Measurements from ENCODE around the gene SLC25A33. TPM values are rescaled to one million over a fixed set of nuclear protein-coding genes. Genes with fewer than 3 reads are reported as not detected.
A peak's percentile ranks its signal among the peaks of the same experiment; 100 is the strongest.

Gene SLC25A33
- total and polyA plus RNA-seq, 7 experiments from 2014 or later, result 2.5 to 8.0 (median 5.3) TPM

- intact Hi-C loops (cut with micrococcal nuclease), result no loop called here
- Histone ChIP-seq H3K9me3 (ENCODE audit: control insufficient read depth in 2 of 3, low read length in 3 of 3) (no peaks in the 10 kb centered on the region), H3K27ac (ENCODE audit: low read depth, low read length) (no peak overlapping the region), H3K27me3 (ENCODE audit: control insufficient read depth in 2 of 2, insufficient read depth in 2 of 2, low read length in 2 of 2) (no peaks in the 10 kb centered on the region), H3K36me3 (ENCODE audit: control insufficient read depth in 2 of 3, insufficient read depth in 3 of 3, low read length in 3 of 3) (peaks cover 0 to 3% (median 0%) of the 10 kb centered on the region in 3 experiments), H3K4me3 (ENCODE audit: low read length) (no peak overlapping the region), H3K4me1 (ENCODE audit: control insufficient read depth in 2 of 2, insufficient read depth in 2 of 2, low read length in 2 of 2) (peaks cover 11 to 27% of the 10 kb centered on the region in 2 donors)
- H3K9me3 Mint-ChIP-seq, result peaks cover 0 to 1% (median 0%) of the 10 kb centered on the region in 11 donors
- no peak for ATAC-seq
- POLR2A ChIA-PET, result interaction anchor here (0.6 to 1.0 kb wide), 2 partner anchors 122 to 142 kb away, joined by 3 to 5 read pairs; no protein-coding TSS in a partner anchor
- CTCF ChIA-PET, result no interaction called here
- peaks cover 21 to 39% (median 33%) of the 10 kb centered on the region in 7 donors for H3K4me1 Mint-ChIP-seq
- H3K4me3 Mint-ChIP-seq, result peak overlapping the region in 5 of 10 donors; percentile 9 to 54 (median 41)
- H3K27me3 Mint-ChIP-seq, result no peaks in the 10 kb centered on the region
- no peaks in the 10 kb centered on the region for H3K36me3 Mint-ChIP-seq
- DNase-seq, result no peak
- H3K27ac Mint-ChIP-seq, result peak overlapping the region in 3 of 9 donors; percentile 22 to 51 (median 38)
Observed at GRCh38 chr1:9591669-9592509, 52.6 kb downstream of the SLC25A33 start.

GRCh38 chr1:9592510-9593075, 53.3 kb downstream of the SLC25A33 start:
- H3K4me1 Mint-ChIP-seq, result peaks cover 21 to 39% (median 33%) of the 10 kb centered on the region in 7 donors
- H3K27ac ChIP-seq (ENCODE audit: low read depth, low read length), result no peak overlapping the region
- no peaks in the 10 kb centered on the region for H3K36me3 Mint-ChIP-seq
- H3K36me3 ChIP-seq (ENCODE audit: control insufficient read depth in 2 of 3, insufficient read depth in 3 of 3, low read length in 3 of 3), result peaks cover 0 to 10% (median 0%) of the 10 kb centered on the region in 3 experiments
- H3K4me3 ChIP-seq (ENCODE audit: low read length), result no peak overlapping the region
- H3K27me3 Mint-ChIP-seq, result no peaks in the 10 kb centered on the region
- H3K27me3 ChIP-seq (ENCODE audit: control insufficient read depth in 2 of 2, insufficient read depth in 2 of 2, low read length in 2 of 2), result no peaks in the 10 kb centered on the region
- ChIA-PET POLR2A (interaction anchor here (1.0 kb wide), 1 partner anchor 121 kb away, joined by 3 read pairs; no protein-coding TSS in a partner anchor), CTCF (no interaction called here)
- ATAC-seq, result no peak
- peak overlapping the region in 1 of 10 donors; percentile 34 for H3K4me3 Mint-ChIP-seq
- peaks cover 0 to 1% (median 0%) of the 10 kb centered on the region in 11 donors for H3K9me3 Mint-ChIP-seq
- no peaks in the 10 kb centered on the region for H3K9me3 ChIP-seq (ENCODE audit: control insufficient read depth in 2 of 3, low read length in 3 of 3)
- DNase-seq, result no peak
- peaks cover 11 to 27% of the 10 kb centered on the region in 2 donors for H3K4me1 ChIP-seq (ENCODE audit: control insufficient read depth in 2 of 2, insufficient read depth in 2 of 2, low read length in 2 of 2)
- intact Hi-C loops (cut with micrococcal nuclease), result no loop called here
- no peak overlapping the region for H3K27ac Mint-ChIP-seq

- H3K27me3 ChIP-seq (ENCODE audit: control insufficient read depth in 2 of 2, insufficient read depth in 2 of 2, low read length in 2 of 2), result no peaks in the 10 kb centered on the region
- H3K9me3 ChIP-seq (ENCODE audit: control insufficient read depth in 2 of 3, low read length in 3 of 3), result no peaks in the 10 kb centered on the region
- Mint-ChIP-seq H3K36me3 (no peaks in the 10 kb centered on the region), H3K4me1 (peaks cover 20 to 38% (median 32%) of the 10 kb centered on the region in 7 donors), H3K4me3 (peak overlapping the region in 1 of 10 donors; percentile 34), H3K9me3 (peaks cover 0 to under 1% (median 0%) of the 10 kb centered on the region in 11 donors), H3K27ac (peak overlapping the region in 1 of 9 donors; percentile 56), H3K27me3 (no peaks in the 10 kb centered on the region)
- no peak overlapping the region for H3K27ac ChIP-seq (ENCODE audit: low read depth, low read length)
- peaks cover 11 to 27% of the 10 kb centered on the region in 2 donors for H3K4me1 ChIP-seq (ENCODE audit: control insufficient read depth in 2 of 2, insufficient read depth in 2 of 2, low read length in 2 of 2)
- H3K36me3 ChIP-seq (ENCODE audit: control insufficient read depth in 2 of 3, insufficient read depth in 3 of 3, low read length in 3 of 3), result peaks cover 0 to 15% (median 0%) of the 10 kb centered on the region in 3 experiments
- DNase-seq (no peak), ATAC-seq (no peak)
- intact Hi-C loops (cut with micrococcal nuclease), result no loop called here
- no peak overlapping the region for H3K4me3 ChIP-seq (ENCODE audit: low read length)
- POLR2A ChIA-PET, result no interaction called here
- CTCF ChIA-PET, result no interaction called here
Observed at GRCh38 chr1:9593147-9593491, 53.9 kb downstream of the SLC25A33 start.

- H3K36me3 ChIP-seq (ENCODE audit: control insufficient read depth in 2 of 3, insufficient read depth in 3 of 3, low read length in 3 of 3), result peaks cover 0 to 19% (median 0%) of the 10 kb centered on the region in 3 experiments
- DNase-seq, result peak in 3 of 9 donors; percentile 27 to 59 (median 28)
- no peak overlapping the region for H3K27ac ChIP-seq (ENCODE audit: low read depth, low read length)
- Mint-ChIP-seq H3K27ac (peak overlapping the region in 4 of 9 donors; percentile 16 to 63 (median 55)), H3K27me3 (no peaks in the 10 kb centered on the region), H3K9me3 (no peaks in the 10 kb centered on the region), H3K4me3 (no peak overlapping the region), H3K36me3 (no peaks in the 10 kb centered on the region), H3K4me1 (peaks cover 17 to 35% (median 29%) of the 10 kb centered on the region in 7 donors)
- ChIA-PET CTCF (no interaction called here), POLR2A (no interaction called here)
- no peaks in the 10 kb centered on the region for H3K27me3 ChIP-seq (ENCODE audit: control insufficient read depth in 2 of 2, insufficient read depth in 2 of 2, low read length in 2 of 2)
- peaks cover 11 to 27% of the 10 kb centered on the region in 2 donors for H3K4me1 ChIP-seq (ENCODE audit: control insufficient read depth in 2 of 2, insufficient read depth in 2 of 2, low read length in 2 of 2)
- H3K4me3 ChIP-seq (ENCODE audit: low read length), result no peak overlapping the region
- no peaks in the 10 kb centered on the region for H3K9me3 ChIP-seq (ENCODE audit: control insufficient read depth in 2 of 3, low read length in 3 of 3)
- intact Hi-C loops (cut with micrococcal nuclease), result no loop called here
- peak; percentile 10 for ATAC-seq
Observed at GRCh38 chr1:9593492-9594465, 54.5 kb downstream of the SLC25A33 start.

GRCh38 chr1:9594471-9595155, 55.3 kb downstream of the SLC25A33 start:
- Histone ChIP-seq H3K27ac (ENCODE audit: low read depth, low read length) (no peak overlapping the region), H3K4me1 (ENCODE audit: control insufficient read depth in 2 of 2, insufficient read depth in 2 of 2, low read length in 2 of 2) (peaks cover 9 to 24% of the 10 kb centered on the region in 2 donors), H3K9me3 (ENCODE audit: control insufficient read depth in 2 of 3, low read length in 3 of 3) (no peaks in the 10 kb centered on the region), H3K36me3 (ENCODE audit: control insufficient read depth in 2 of 3, insufficient read depth in 3 of 3, low read length in 3 of 3) (peaks cover 0 to 19% (median 0%) of the 10 kb centered on the region in 3 experiments), H3K4me3 (ENCODE audit: low read length) (no peak overlapping the region), H3K27me3 (ENCODE audit: control insufficient read depth in 2 of 2, insufficient read depth in 2 of 2, low read length in 2 of 2) (no peaks in the 10 kb centered on the region)
- intact Hi-C loops (cut with micrococcal nuclease), result no loop called here
- H3K9me3 Mint-ChIP-seq, result no peaks in the 10 kb centered on the region
- peaks cover 17 to 32% (median 26%) of the 10 kb centered on the region in 7 donors for H3K4me1 Mint-ChIP-seq
- H3K27me3 Mint-ChIP-seq, result no peaks in the 10 kb centered on the region
- H3K27ac Mint-ChIP-seq, result no peak overlapping the region
- ATAC-seq (no peak), DNase-seq (no peak)
- ChIA-PET POLR2A (no interaction called here), CTCF (no interaction called here)
- H3K36me3 Mint-ChIP-seq, result no peaks in the 10 kb centered on the region
- H3K4me3 Mint-ChIP-seq, result no peak overlapping the region

Data from naive thymus-derived CD4-positive, alpha-beta T cell (primary cell).